Activated CD8-positive, alpha-beta T cell treated with anti-CD3 and anti-CD28 coated beads for 36 hours (primary cell): ENCODE data around the gene S100PBP. TPM values are rescaled to one million over a fixed set of nuclear protein-coding genes. Genes with fewer than 3 reads are reported as not detected.
A peak's percentile ranks its signal among the peaks of the same experiment; 100 is the strongest.

Experiments
- ATAC-seq: fragments of 200-7000 bp; cut with Tn5 transposase; one replicate; pipeline ENCODE4 v1.10.0; 2021; ENCODE audit warnings: mild to moderate bottlenecking, moderate library complexity
- CTCF ChIA-PET: fragments of 350-600 bp; sonication (Branson Sonifier 250); formaldehyde crosslinking; loops from one replicate; lab custom pipeline; 2021; ENCODE audit warnings: antibody characterized with exemption; lab: Charles Lee
- POLR2A ChIA-PET: fragments of 350-600 bp; sonication (Branson Sonifier 250); formaldehyde crosslinking; loops from one replicate; lab custom pipeline; 2021; ENCODE audit warnings: antibody characterized with exemption; lab: Charles Lee
- DNase-seq: peaks from one replicate; pipeline ENCODE4 v3.0.0-alpha.2; 2020
- H3K27ac Mint-ChIP-seq: one replicate; pipeline ENCODE4 v1.8.0; 2021; ENCODE audit warnings: mild to moderate bottlenecking, mixed read lengths
- H3K27me3 Mint-ChIP-seq: one replicate; pipeline ENCODE4 v1.8.0; 2021; ENCODE audit warnings: mixed read lengths
- H3K36me3 Mint-ChIP-seq: one replicate; pipeline ENCODE4 v1.8.0; 2021; ENCODE audit warnings: low read depth, mixed read lengths
- H3K4me1 Mint-ChIP-seq: one replicate; pipeline ENCODE4 v1.8.0; 2021; ENCODE audit warnings: low read depth, mixed read lengths
- H3K4me3 Mint-ChIP-seq: one replicate; pipeline ENCODE4 v1.8.0; 2021; ENCODE audit warnings: mild to moderate bottlenecking, moderate library complexity, mixed read lengths
- H3K9me3 Mint-ChIP-seq: one replicate; pipeline ENCODE4 v1.8.0; 2021; ENCODE audit warnings: mixed read lengths
- CTCF ChIP-seq: fragments of 200-600 bp; IDR thresholded peaks from one replicate; pipeline ENCODE4 v1.8.0; 2022; ENCODE audit warnings: antibody characterized with exemption, mild to moderate bottlenecking
- intact Hi-C: fragments of 100-400 bp; cut with micrococcal nuclease; formaldehyde crosslinking; loops from one replicate; pipeline ENCODE4 v1.10.0; 2022
- total RNA-seq, 2 experiments: library from RNA; stranded (reverse); gene quantifications; one replicate each; pipeline ENCODE4 v1.2.3, GENCODE V29; 2021

S100PBP gene
- total RNA-seq, 2 experiments from 2014 or later, result 25.7 to 27.3 TPM

DNA sequence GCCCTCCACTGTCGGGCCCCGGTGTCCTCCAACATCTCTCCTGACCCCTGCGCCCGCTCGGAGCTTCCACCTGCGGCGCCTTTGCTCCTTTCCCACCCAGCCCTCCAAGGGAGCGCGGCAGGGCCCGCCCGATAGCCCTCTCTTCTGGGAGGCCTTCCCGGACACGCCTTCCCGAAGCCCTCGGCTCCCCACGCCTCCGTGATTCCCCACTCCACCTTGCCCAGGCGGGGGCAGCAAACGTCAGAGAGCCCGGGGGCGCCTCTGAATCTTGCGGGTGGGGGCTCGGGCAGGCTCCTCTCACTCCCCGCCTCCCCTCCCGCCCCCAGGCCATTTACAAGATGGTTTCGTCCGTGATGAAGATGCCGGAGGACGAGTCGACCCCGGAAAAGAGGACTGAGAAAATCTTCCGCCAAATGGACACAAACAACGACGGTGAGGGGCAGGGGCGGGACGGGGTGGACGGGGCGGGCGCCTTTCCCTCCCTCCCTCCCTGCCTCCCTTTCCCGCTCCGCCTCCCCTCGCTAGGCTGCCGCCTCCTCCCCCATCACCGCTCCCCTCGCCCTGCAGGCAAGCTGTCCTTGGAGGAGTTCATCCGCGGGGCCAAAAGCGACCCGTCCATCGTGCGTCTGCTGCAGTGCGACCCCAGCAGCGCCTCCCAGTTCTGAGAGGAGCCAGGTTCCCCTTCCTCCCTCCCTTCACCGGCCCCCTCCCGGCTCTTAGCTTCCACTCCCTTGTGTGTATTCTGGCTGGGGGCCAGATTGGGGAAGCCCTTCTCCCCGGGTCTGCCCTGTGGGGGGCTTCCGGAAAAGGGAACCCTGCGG, 76.0 kb downstream of the S100PBP start:
- ChIA-PET POLR2A (interaction anchor here (1.0 to 1.4 kb wide), 2 partner anchors 8 to 12 kb away, joined by 3 read pairs; no protein-coding TSS in a partner anchor), CTCF (interaction anchor here (0.7 to 5.0 kb wide), 30 partner anchors 8 to 373 kb away, joined by 3 to 31 read pairs (median 4); partner anchors contain the start of gene AZIN2)
- H3K27me3 Mint-ChIP-seq, result peaks cover 48% of the 10 kb centered on the region
- intact Hi-C loops, result no loop called here
- peak; percentile 41 for TF ChIP-seq CTCF
- H3K4me3 Mint-ChIP-seq, result peak overlapping the region; percentile 51
- DNase-seq (peak; percentile 42), ATAC-seq (peak; percentile 41)
- no peaks in the 10 kb centered on the region for H3K9me3 Mint-ChIP-seq
- H3K36me3 Mint-ChIP-seq, result no peaks in the 10 kb centered on the region
- H3K4me1 Mint-ChIP-seq, result peaks cover 5% of the 10 kb centered on the region
- H3K27ac Mint-ChIP-seq, result no peak overlapping the region

- ATAC-seq (no peak), DNase-seq (no peak)
- Mint-ChIP-seq H3K36me3 (no peaks in the 10 kb centered on the region), H3K27me3 (peaks cover 55% of the 10 kb centered on the region), H3K4me3 (peak overlapping the region; percentile 51), H3K4me1 (peaks cover 5% of the 10 kb centered on the region), H3K9me3 (no peaks in the 10 kb centered on the region), H3K27ac (no peak overlapping the region)
- no peak for TF ChIP-seq CTCF
- intact Hi-C loops, result no loop called here
- ChIA-PET POLR2A (interaction anchor here (1.0 kb wide), 1 partner anchor 12 kb away, joined by 3 read pairs; no protein-coding TSS in a partner anchor), CTCF (no interaction called here)
These were observed 76.7 kb downstream of the S100PBP start for GRCh38 chr1:32894019-32894600.

GRCh38 chr1:32894681-32895080, 77.2 kb downstream of the S100PBP start:
- Mint-ChIP-seq H3K9me3 (no peaks in the 10 kb centered on the region), H3K4me1 (peaks cover 5% of the 10 kb centered on the region), H3K36me3 (no peaks in the 10 kb centered on the region), H3K4me3 (no peak overlapping the region), H3K27me3 (peaks cover 55% of the 10 kb centered on the region), H3K27ac (no peak overlapping the region)
- intact Hi-C loops, result no loop called here
- ATAC-seq (no peak), DNase-seq (no peak)
- no peak for TF ChIP-seq CTCF
- ChIA-PET POLR2A (no interaction called here), CTCF (interaction anchor here (0.8 to 1.4 kb wide), 3 partner anchors 12 to 193 kb away, joined by 3 read pairs; no protein-coding TSS in a partner anchor)

- ChIA-PET CTCF (interaction anchor here (0.8 to 1.4 kb wide), 3 partner anchors 13 to 192 kb away, joined by 3 read pairs; no protein-coding TSS in a partner anchor), POLR2A (no interaction called here)
- H3K27me3 Mint-ChIP-seq, result peaks cover 58% of the 10 kb centered on the region
- no peaks in the 10 kb centered on the region for H3K36me3 Mint-ChIP-seq
- ATAC-seq, result no peak
- TF ChIP-seq CTCF, result no peak
- no peaks in the 10 kb centered on the region for H3K9me3 Mint-ChIP-seq
- H3K4me3 Mint-ChIP-seq, result no peak overlapping the region
- no peak overlapping the region for H3K27ac Mint-ChIP-seq
- intact Hi-C loops, result no loop called here
- H3K4me1 Mint-ChIP-seq, result peaks cover 6% of the 10 kb centered on the region
- no peak for DNase-seq
These were observed 78.1 kb downstream of the S100PBP start for GRCh38 chr1:32895325-32896215.
